Ovary (tissue), 9 donors: Measurements from ENCODE around the gene CFAP20. TPM values are rescaled to one million over a fixed set of nuclear protein-coding genes. Genes with fewer than 3 reads are reported as not detected.

Experiments used
- DNase-seq, 5 donors: peaks; one replicate each; pipeline ENCODE4 v3.0.0-alpha.2; 2019 to 2020
- H3K27ac ChIP-seq, 2 donors: fragments of 200-600 bp; one replicate each; pipeline versions ENCODE4 v1.5.1 to v1.8.0; 2019 to 2022
- H3K27me3 ChIP-seq: fragments of 200-600 bp; one replicate; pipeline ENCODE4 v1.8.0; 2022
- H3K36me3 ChIP-seq: fragments of 200-600 bp; sonication (generic); one replicate; pipeline ENCODE4 v1.5.1; 2019
- H3K4me1 ChIP-seq: one replicate; pipeline ENCODE4 v1.8.1; 2013; ENCODE audit warnings: mild to moderate bottlenecking, moderate library complexity; ENCODE audit not compliant: insufficient read depth
- H3K4me3 ChIP-seq: fragments of 200-600 bp; sonication (generic); one replicate; pipeline ENCODE4 v1.5.1; 2017
- H3K9me3 ChIP-seq, 2 donors: fragments of 200-600 bp in 1 of 2; sonication (generic) in 1 of 2; one replicate each; pipeline versions ENCODE4 v1.5.1 to v1.8.1; 2013 to 2019; ENCODE audit warnings: mild to moderate bottlenecking in 1 of 2, moderate library complexity in 1 of 2
- CTCF ChIP-seq, 3 donors: fragments of 450-650 bp in 2 of 3; fragments of 200-600 bp in 1 of 3; IDR thresholded peaks; one replicate each; pipeline versions ENCODE4 v1.5.1 to v1.8.0; 2016 to 2022; ENCODE audit warnings: antibody characterized with exemption in 3 of 3, mild to moderate bottlenecking in 1 of 3
- EP300 ChIP-seq: sonication (generic); formaldehyde crosslinking; IDR thresholded peaks from one replicate; pipeline ENCODE4 v1.6.1; 2017; ENCODE audit warnings: antibody characterized with exemption
- POLR2A ChIP-seq: fragments of 450-650 bp; IDR thresholded peaks from one replicate; pipeline ENCODE4 v1.6.1; 2017; ENCODE audit warnings: antibody characterized with exemption, mild to moderate bottlenecking, moderate library complexity
- WGBS, 3 donors: extraction: QIAGEN DNeasy Blood & Tissue Kit in 1 of 3; methylation state at CpG; one replicate each; pipeline versions ENCODE4 v1.1.5 to v1.1.7; 2013 to 2017; 5-methylcytosine and 5-hydroxymethylcytosine counted together
- intact Hi-C, 4 donors: fragments of 100-400 bp; cut with DNase I; formaldehyde crosslinking; loops; one replicate each; pipeline versions ENCODE4 v1.11.0 to v1.15.1; 2022 to 2023
- polyA plus RNA-seq, 2 donors: library from polyadenylated mRNA; stranded (reverse); fragments of 200-250 nt in 1 of 2; fragments of 350-450 nt in 1 of 2; fragmentation: Illumina TruSeq in 1 of 2; extraction: RNeasy Lipid Tissue Mini Kit (QIAGEN cat#74804) in 1 of 2; gene quantifications; one replicate each; pipeline ENCODE4 v1.2.3, GENCODE V29; 2013 to 2014
- total RNA-seq, 7 donors: library from RNA; depleted of rRNA in 2 of 7; stranded (reverse); fragments of >200 nt in 2 of 7; fragmentation: NEBNext Ultra II Directional in 3 of 7; extraction: Animal tissue kit (Norgen Biotek cat#: 25700) in 3 of 7; gene quantifications; one replicate each; pipeline versions ENCODE4 v1.1.0 to v1.2.4, GENCODE V29; 2016 to 2023
- donor health status: DM: no; HTN: no; CAD: no; lungs with moderate emphysema.
- donor health status: DM: no; HTN: no; CAD: no.
- donor health status: Bipolar disorder and iron deficiency.
- donor health status: DM: yes; HTN: yes; CAD: no.
- donor health status: DM: no; HTN: no; CAD: no.
- donor health status: DM: yes; HTN: yes; CAD: no.

Gene CFAP20
- total and polyA plus RNA-seq, 9 donors, result 20.5 to 44.7 (median 31.7) TPM

DNA sequence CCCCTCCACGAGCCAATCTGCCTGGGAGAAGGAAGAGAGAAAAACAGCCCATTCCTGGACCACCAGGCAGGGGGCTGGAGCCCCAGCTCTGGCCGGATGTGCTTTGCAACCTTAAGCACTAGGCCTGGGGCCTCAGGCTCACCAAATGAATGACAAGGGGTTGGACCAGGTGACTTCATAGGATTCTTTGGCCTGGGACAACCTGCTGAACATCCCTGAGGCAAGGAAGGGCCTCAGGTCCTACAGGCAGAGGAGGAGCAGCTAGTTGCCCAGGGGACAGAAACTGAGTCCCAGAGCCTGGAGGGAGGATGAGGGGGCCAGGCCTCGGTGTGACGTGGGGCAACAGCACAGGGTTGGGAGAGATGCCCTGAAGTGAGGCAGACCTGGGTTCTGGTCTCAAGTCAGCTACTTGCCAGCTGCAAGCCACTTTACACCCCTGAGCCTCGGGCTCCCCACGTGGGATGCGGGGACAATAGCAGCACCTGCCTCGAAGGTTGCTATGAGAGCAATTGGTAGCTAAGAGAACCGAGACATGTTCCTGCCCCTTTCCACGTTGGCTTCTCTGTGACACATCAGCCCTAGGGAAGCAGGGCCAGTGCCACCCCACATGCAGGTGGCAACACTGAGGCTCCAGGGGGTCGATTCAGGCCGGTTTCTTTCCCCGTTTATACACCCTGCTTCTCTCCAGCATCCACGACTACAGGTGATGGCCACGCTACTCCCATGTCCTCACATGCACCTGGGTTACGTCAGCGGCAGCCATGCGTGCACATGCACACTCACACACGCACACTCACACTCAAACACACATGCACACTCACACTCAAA lies 42.6 kb downstream of the CFAP20 start:
- no peaks in the 10 kb centered on the region for H3K4me1 ChIP-seq
- no peak overlapping the region for H3K4me3 ChIP-seq
- H3K27ac ChIP-seq, result no peak overlapping the region
- H3K36me3 ChIP-seq, result no peaks in the 10 kb centered on the region
- TF ChIP-seq CTCF (IDR thresholded peaks at IDR 0.05) (no peak), EP300 (no peak), POLR2A (no peak)
- 81 to 83% (median 82%) methylated on average over 19 of the region's 19 CpGs for WGBS, 3 donors
- DNase-seq, result no peak
- intact Hi-C loops, result no loop called here
- H3K27me3 ChIP-seq, result no peaks in the 10 kb centered on the region
- no peaks in the 10 kb centered on the region for H3K9me3 ChIP-seq

GRCh38 chr16:58085584-58086251 lies 43.5 kb downstream of the CFAP20 start:
- no peak for TF ChIP-seq EP300
- no peak for TF ChIP-seq CTCF (IDR thresholded peaks at IDR 0.05)
- no peak for TF ChIP-seq POLR2A
- no peaks in the 10 kb centered on the region for H3K36me3 ChIP-seq
- no peaks in the 10 kb centered on the region for H3K9me3 ChIP-seq
- no peaks in the 10 kb centered on the region for H3K27me3 ChIP-seq
- 80 to 86% (median 83%) methylated on average over 21 of the region's 21 CpGs for WGBS, 3 donors
- intact Hi-C loops, result no loop called here
- H3K4me3 ChIP-seq, result no peak overlapping the region
- no peaks in the 10 kb centered on the region for H3K4me1 ChIP-seq
- H3K27ac ChIP-seq, result no peak overlapping the region
- no peak for DNase-seq

DNA sequence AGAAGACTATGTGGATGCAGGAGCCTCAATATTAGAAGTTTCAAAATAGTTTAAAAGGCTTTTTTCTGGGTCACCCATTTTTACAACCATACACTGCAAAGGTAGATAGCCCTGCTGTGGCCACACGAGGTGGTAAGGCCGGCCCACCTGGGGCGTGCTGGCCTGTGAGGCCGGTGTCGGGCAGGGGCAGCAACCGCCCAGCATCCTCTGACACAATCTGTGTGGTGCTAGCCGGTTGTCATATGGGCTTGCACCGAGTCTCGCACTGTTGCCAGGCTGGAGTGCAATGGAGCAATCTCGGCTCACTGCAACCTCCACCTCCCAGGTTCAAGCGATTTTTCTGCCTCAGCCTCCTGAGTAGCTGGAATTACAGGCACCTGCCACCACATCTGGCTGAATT lies 44.0 kb downstream of the CFAP20 start:
- no peak for DNase-seq
- no peak overlapping the region for H3K27ac ChIP-seq
- intact Hi-C loops, result no loop called here
- TF ChIP-seq EP300 (no peak), CTCF (IDR thresholded peaks at IDR 0.05) (no peak), POLR2A (no peak)
- H3K4me3 ChIP-seq, result no peak overlapping the region
- H3K36me3 ChIP-seq, result no peaks in the 10 kb centered on the region
- WGBS, 3 donors, result 86 to 92% (median 86%) methylated on average over 11 of the region's 11 CpGs
- no peaks in the 10 kb centered on the region for H3K27me3 ChIP-seq
- H3K9me3 ChIP-seq, result no peaks in the 10 kb centered on the region
- no peaks in the 10 kb centered on the region for H3K4me1 ChIP-seq

- H3K4me3 ChIP-seq, result no peak overlapping the region
- no peak for DNase-seq
- no peaks in the 10 kb centered on the region for H3K27me3 ChIP-seq
- H3K36me3 ChIP-seq, result no peaks in the 10 kb centered on the region
- H3K4me1 ChIP-seq, result no peaks in the 10 kb centered on the region
- TF ChIP-seq CTCF (IDR thresholded peaks at IDR 0.05) (no peak), POLR2A (no peak), EP300 (no peak)
- 78 to 80% (median 80%) methylated on average over 6 of the region's 6 CpGs for WGBS, 3 donors
- no peaks in the 10 kb centered on the region for H3K9me3 ChIP-seq
- intact Hi-C loops, result no loop called here
- H3K27ac ChIP-seq, result no peak overlapping the region
These were observed 44.5 kb downstream of the CFAP20 start for GRCh38 chr16:58084635-58085034.
